Neural progenitor cell (in vitro differentiated cells): ENCODE measurements around the gene MDFIC2. TPM values are rescaled to one million over a fixed set of nuclear protein-coding genes. Genes with fewer than 3 reads are reported as not detected.

Source experiments
- DNase-seq: peaks from one replicate; pipeline ENCODE4 v3.0.0-alpha.2; 2016; ENCODE audit warnings: low spot score
- H2AFZ ChIP-seq: fragments of 200-600 bp; sonication (generic); replicated peaks from 2 replicates; pipeline ENCODE4 v1.6.1; 2016; ENCODE audit warnings: antibody characterized with exemption
- H3F3A ChIP-seq: fragments of 200-600 bp; sonication (generic); 2 replicates; pipeline ENCODE4 v1.6.1; 2016; ENCODE audit warnings: antibody characterized with exemption, low read depth
- H3K27ac ChIP-seq: fragments of 200-600 bp; sonication (generic); 2 replicates; pipeline ENCODE4 v1.5.1; 2016; ENCODE audit warnings: mild to moderate bottlenecking
- H3K27me3 ChIP-seq: fragments of 200-600 bp; sonication (generic); 2 replicates; pipeline ENCODE4 v1.6.1; 2016; ENCODE audit warnings: mild to moderate bottlenecking, moderate library complexity
- H3K36me3 ChIP-seq: fragments of 200-600 bp; sonication (generic); 2 replicates; pipeline ENCODE4 v1.5.1; 2016
- H3K4me1 ChIP-seq: fragments of 200-600 bp; sonication (generic); 2 replicates; pipeline ENCODE4 v1.6.1; 2016; ENCODE audit warnings: mixed run types
- H3K4me2 ChIP-seq: fragments of 200-600 bp; sonication (generic); 2 replicates; pipeline ENCODE4 v1.6.1; 2016
- H3K4me3 ChIP-seq: fragments of 200-600 bp; sonication (generic); 2 replicates; pipeline ENCODE4 v1.5.1; 2016
- H3K79me2 ChIP-seq: fragments of 200-600 bp; sonication (generic); 2 replicates; pipeline ENCODE4 v1.6.1; 2016; ENCODE audit warnings: low read depth
- H3K9ac ChIP-seq: fragments of 200-600 bp; sonication (generic); 2 replicates; pipeline ENCODE4 v1.6.1; 2016
- H3K9me3 ChIP-seq: fragments of 200-600 bp; sonication (generic); 2 replicates; pipeline ENCODE4 v1.5.1; 2016; ENCODE audit warnings: low read depth
- H4K20me1 ChIP-seq: fragments of 200-600 bp; sonication (generic); 2 replicates; pipeline ENCODE4 v1.6.1; 2016; ENCODE audit warnings: low read depth
- H3K27ac Mint-ChIP-seq: 3 replicates; pipeline ENCODE4 v1.8.0; 2021; ENCODE audit warnings: mixed read lengths
- H3K27me3 Mint-ChIP-seq: 2 replicates; pipeline ENCODE4 v1.8.0; 2022; ENCODE audit warnings: low read depth, mild to moderate bottlenecking, inconsistent platforms, moderate library complexity, mixed read lengths; ENCODE audit not compliant: insufficient read depth
- H3K36me3 Mint-ChIP-seq: 3 replicates; pipeline ENCODE4 v1.8.0; 2021; ENCODE audit warnings: mixed read lengths
- H3K4me1 Mint-ChIP-seq: 3 replicates; pipeline ENCODE4 v1.8.0; 2021; ENCODE audit warnings: mixed read lengths
- H3K4me3 Mint-ChIP-seq: 3 replicates; pipeline ENCODE4 v1.8.0; 2021; ENCODE audit warnings: mild to moderate bottlenecking, moderate library complexity, mixed read lengths
- H3K9me3 Mint-ChIP-seq: 3 replicates; pipeline ENCODE4 v1.8.0; 2020; ENCODE audit warnings: mixed read lengths
- EZH2 ChIP-seq: fragments of 200-600 bp; sonication (generic); IDR thresholded peaks from 2 replicates; pipeline ENCODE4 v1.6.1; 2017; ENCODE audit warnings: antibody characterized with exemption, mild to moderate bottlenecking, moderate library complexity
- EZH2phosphoT487 ChIP-seq: fragments of 200-600 bp; sonication (generic); IDR thresholded peaks from 2 replicates; pipeline ENCODE4 v1.6.1; 2017; ENCODE audit warnings: antibody characterized with exemption
- total RNA-seq: library from RNA; depleted of rRNA; stranded (reverse); fragments of >200 nt; gene quantifications from 2 replicates; pipeline ENCODE4 v1.2.3, GENCODE V29; 2015; ENCODE audit warnings: low replicate concordance
- TF ChIP-seq, protein P1 (sequence below): fragments of 200-600 bp; sonication (generic); IDR thresholded peaks from 2 replicates; pipeline ENCODE4 v1.5.1; 2017; ENCODE audit warnings: antibody characterized with exemption, mild to moderate bottlenecking

MDFIC2 gene
- total RNA-seq, 1 donor from 2014 or later: not detected

- no peaks in the 10 kb centered on the region for H3K9me3 ChIP-seq
Observed at GRCh38 chr3:70233112-70233511, 79.3 kb downstream of the MDFIC2 start.

DNA sequence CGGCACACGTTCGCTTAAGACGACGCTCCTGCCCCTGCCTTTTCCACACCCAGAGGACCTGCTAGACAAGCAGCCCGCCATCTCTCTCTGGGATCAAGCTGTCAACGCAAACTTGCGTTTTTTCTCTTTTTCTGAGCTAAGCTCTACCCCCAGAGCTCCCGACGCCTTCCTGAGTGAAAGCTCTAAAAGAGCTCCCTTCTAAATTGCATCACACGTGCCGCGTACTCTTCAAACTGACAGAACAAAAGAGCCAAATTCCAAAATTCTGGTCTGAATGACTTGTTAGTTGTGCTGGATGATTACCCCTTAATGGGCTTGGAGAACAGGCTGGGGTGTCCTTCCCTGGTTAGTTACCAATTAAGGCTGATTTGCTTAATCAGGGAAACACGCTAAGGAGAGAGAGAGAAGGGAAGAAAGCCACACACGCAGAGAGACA is 81.2 kb downstream of the MDFIC2 start:
- H2AFZ ChIP-seq: peak overlapping the region; percentile 46
- H3K4me3 ChIP-seq: no peak overlapping the region
- H3K36me3 ChIP-seq: no peaks in the 10 kb centered on the region
- no peak overlapping the region for H3K4me2 ChIP-seq
- H3K36me3 Mint-ChIP-seq: no peaks in the 10 kb centered on the region
- H4K20me1 ChIP-seq: no peaks in the 10 kb centered on the region
- H3K79me2 ChIP-seq: no peaks in the 10 kb centered on the region
- no peak overlapping the region for H3K4me3 Mint-ChIP-seq
- TF ChIP-seq EZH2phosphoT487: peak; percentile 69
- TF ChIP-seq, protein P1, sequence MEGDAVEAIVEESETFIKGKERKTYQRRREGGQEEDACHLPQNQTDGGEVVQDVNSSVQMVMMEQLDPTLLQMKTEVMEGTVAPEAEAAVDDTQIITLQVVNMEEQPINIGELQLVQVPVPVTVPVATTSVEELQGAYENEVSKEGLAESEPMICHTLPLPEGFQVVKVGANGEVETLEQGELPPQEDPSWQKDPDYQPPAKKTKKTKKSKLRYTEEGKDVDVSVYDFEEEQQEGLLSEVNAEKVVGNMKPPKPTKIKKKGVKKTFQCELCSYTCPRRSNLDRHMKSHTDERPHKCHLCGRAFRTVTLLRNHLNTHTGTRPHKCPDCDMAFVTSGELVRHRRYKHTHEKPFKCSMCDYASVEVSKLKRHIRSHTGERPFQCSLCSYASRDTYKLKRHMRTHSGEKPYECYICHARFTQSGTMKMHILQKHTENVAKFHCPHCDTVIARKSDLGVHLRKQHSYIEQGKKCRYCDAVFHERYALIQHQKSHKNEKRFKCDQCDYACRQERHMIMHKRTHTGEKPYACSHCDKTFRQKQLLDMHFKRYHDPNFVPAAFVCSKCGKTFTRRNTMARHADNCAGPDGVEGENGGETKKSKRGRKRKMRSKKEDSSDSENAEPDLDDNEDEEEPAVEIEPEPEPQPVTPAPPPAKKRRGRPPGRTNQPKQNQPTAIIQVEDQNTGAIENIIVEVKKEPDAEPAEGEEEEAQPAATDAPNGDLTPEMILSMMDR: no peak
- DNase-seq: peak; percentile 84
- no peak overlapping the region for H3K9ac ChIP-seq
- no peak overlapping the region for H3K27ac ChIP-seq
- peaks cover 10% of the 10 kb centered on the region for H3K4me1 ChIP-seq
- H3K27me3 ChIP-seq: no peaks in the 10 kb centered on the region
- no peaks in the 10 kb centered on the region for H3K9me3 Mint-ChIP-seq
- H3K4me1 Mint-ChIP-seq: peaks cover 2% of the 10 kb centered on the region
- H3K9me3 ChIP-seq: no peaks in the 10 kb centered on the region
- H3K27me3 Mint-ChIP-seq: peaks cover 2% of the 10 kb centered on the region
- peaks cover 11% of the 10 kb centered on the region for H3F3A ChIP-seq
- H3K27ac Mint-ChIP-seq: no peak overlapping the region

More at GRCh38 chr3:70233112-70233511, 79.3 kb downstream of the MDFIC2 start:
- no peak overlapping the region for H3K9ac ChIP-seq
- H4K20me1 ChIP-seq: no peaks in the 10 kb centered on the region
- no peak for DNase-seq
- H3K9me3 Mint-ChIP-seq: no peaks in the 10 kb centered on the region
- TF ChIP-seq, protein P1: no peak
- TF ChIP-seq EZH2: no peak
- no peak for TF ChIP-seq EZH2phosphoT487
- H3K36me3 Mint-ChIP-seq: no peaks in the 10 kb centered on the region
- no peak overlapping the region for H3K27ac Mint-ChIP-seq
- no peaks in the 10 kb centered on the region for H3K36me3 ChIP-seq
- H3K4me1 ChIP-seq: peaks cover 10% of the 10 kb centered on the region
- no peak overlapping the region for H3K4me3 Mint-ChIP-seq
- peaks cover 2% of the 10 kb centered on the region for H3K27me3 Mint-ChIP-seq
- H3F3A ChIP-seq: peaks cover 11% of the 10 kb centered on the region
- H3K4me2 ChIP-seq: no peak overlapping the region
- no peak overlapping the region for H3K4me3 ChIP-seq
- no peak overlapping the region for H3K27ac ChIP-seq
- no peaks in the 10 kb centered on the region for H3K79me2 ChIP-seq
- H3K27me3 ChIP-seq: no peaks in the 10 kb centered on the region
- no peak overlapping the region for H2AFZ ChIP-seq
- peaks cover 2% of the 10 kb centered on the region for H3K4me1 Mint-ChIP-seq

GRCh38 chr3:70227437-70227836 is 85.0 kb downstream of the MDFIC2 start:
- Histone ChIP-seq H3F3A (peaks cover 11% of the 10 kb centered on the region), H3K27me3 (no peaks in the 10 kb centered on the region), H3K4me3 (no peak overlapping the region), H3K27ac (no peak overlapping the region), H3K4me1 (peaks cover 10% of the 10 kb centered on the region), H3K9ac (no peak overlapping the region), H3K79me2 (no peaks in the 10 kb centered on the region), H3K9me3 (no peaks in the 10 kb centered on the region), H3K4me2 (no peak overlapping the region), H2AFZ (no peak overlapping the region), H4K20me1 (no peaks in the 10 kb centered on the region), H3K36me3 (no peaks in the 10 kb centered on the region)
- Mint-ChIP-seq H3K27me3 (peaks cover 2% of the 10 kb centered on the region), H3K36me3 (no peaks in the 10 kb centered on the region), H3K4me1 (peaks cover 2% of the 10 kb centered on the region), H3K9me3 (no peaks in the 10 kb centered on the region), H3K27ac (no peak overlapping the region), H3K4me3 (no peak overlapping the region)
- no peak for DNase-seq
- TF ChIP-seq, protein P1: no peak
- no peak for TF ChIP-seq EZH2
- TF ChIP-seq EZH2phosphoT487: no peak
